ENCODE data around the gene CRYBG1.

Gene CRYBG1

DNA sequence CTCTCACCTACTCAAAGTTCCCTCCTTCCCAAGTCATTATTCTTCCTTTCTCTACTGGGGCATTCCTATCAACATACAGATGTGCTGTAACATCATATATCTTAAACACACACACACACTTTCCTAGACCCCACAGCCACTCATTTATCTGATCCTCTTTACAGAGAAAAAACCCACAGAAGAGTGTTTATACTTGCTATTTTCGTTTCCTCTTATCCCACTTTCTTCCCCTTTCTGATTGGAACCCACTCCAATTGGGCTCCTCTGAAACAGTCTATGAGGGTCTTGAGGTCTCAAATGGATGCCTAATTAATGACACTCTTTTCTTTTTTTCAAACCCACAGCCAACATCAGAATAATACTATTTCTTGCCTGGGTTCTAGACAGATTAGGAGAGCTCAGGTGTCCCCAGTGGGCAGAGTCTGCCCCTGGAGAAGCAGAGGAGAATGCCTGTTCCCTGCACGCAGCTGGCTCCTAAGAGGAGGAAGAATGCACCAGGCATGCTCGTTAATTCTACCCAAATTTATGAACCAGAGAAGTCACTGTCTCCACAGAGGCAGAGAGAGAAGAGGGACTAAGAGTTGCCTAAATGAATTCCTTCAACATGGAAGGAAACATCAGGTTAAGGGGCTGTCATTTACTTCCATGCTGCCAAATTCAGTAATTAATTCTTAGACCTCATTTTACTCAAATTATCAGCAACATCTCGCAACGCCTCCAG, 65.9 kb downstream of the CRYBG1 start:
- DNase-seq (ENCODE audit: low spot score): no peak

DNA sequence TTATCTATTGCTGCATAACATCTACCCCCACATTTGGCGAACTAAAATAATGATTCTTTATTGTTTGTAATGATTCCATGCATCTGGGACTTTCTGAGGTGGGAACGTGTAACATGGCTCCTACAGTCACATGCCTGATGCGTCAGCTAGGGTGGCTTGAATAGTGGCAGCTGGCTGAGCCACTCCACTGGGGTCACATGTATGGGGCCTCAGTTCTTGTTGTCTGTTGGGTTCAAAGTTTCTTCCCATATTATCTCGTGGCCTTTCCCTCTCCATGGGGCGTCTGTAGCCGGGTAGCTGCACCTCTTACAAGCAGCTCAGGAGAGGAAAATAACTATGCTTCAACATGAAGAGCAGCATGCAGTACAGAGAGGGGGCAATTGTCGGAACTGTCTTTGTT, 69.9 kb downstream of the CRYBG1 start:
- no peak for DNase-seq (ENCODE audit: low spot score)

DNA sequence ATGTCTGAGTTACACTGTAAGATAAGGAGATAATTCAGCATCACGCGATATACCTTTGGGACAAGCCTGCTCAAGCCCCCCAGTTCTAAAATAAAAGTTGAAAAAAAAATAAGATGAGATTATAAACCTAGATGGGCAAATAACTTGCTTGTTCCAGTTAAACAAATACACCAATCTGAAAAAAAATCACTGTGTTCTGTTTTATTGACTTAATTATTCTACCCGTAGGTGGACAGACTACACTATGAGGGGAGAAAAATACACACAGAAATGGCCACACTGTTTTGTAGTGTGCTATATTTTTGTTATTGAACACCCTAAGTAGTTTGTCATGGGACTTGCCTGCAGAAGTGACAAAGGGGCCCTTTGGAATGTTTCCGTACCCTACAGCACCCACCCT, 70.9 kb downstream of the CRYBG1 start:
- DNase-seq (ENCODE audit: low spot score): no peak

DNA sequence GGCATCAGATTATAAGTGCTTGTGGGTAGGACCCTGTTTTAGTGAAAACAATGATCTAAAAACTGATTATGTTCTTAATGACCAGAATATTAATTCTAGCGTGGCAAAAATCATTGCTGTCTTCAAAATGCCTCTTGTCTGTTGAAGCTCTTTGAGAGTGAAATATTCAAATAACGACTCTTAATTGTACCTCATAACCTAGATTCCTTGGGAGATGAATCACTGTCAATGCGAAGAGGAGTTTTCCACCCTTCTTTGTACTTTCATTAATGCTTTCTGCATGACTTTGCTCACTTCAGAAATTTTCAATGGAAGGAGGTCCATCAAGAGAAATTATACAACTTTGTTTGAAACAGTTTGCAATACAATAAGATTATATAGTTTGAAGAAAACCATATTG, 71.5 kb downstream of the CRYBG1 start:
- no peak for DNase-seq (ENCODE audit: low spot score)

DNA sequence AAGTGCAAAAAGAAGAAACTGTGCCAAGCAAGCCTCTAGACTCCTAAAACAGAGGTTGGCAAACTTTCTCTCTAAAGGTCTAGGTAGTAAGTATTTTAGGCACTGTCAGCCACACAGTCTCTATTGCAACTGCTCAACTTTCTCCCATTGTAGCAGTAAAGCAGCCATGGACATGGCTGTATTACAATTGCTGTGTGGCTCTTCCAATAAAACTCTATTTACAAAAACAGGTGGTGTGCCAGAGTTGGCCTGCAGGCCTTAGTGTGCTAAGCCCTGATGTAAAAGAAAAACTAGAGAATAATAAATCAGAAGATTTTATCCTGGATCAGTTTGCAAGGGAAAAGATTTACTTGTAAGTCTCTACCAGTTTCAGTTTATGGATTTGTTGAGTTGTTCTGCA, 74.0 kb downstream of the CRYBG1 start:
- no peak for DNase-seq (ENCODE audit: low spot score)

DNA sequence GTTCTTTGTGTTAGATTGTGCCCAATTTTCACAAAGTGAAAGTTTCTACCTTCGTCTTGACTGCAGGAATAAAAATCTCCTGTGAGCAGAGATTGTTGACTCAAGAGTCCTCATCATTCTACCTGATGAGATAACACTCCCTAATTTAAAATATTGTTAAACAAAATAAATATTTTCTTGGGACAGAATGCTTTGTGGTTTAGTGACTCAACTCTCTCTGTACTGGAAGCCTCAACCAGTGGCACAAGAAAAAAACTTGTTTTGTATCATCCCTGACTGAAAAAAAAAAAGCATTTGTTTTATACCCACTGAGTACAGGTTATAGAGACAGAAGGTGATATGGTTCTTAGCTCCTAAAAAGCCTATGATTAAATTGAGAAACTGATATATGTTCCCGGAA, 78.9 kb downstream of the CRYBG1 start:
- DNase-seq (ENCODE audit: low spot score): no peak

DNA sequence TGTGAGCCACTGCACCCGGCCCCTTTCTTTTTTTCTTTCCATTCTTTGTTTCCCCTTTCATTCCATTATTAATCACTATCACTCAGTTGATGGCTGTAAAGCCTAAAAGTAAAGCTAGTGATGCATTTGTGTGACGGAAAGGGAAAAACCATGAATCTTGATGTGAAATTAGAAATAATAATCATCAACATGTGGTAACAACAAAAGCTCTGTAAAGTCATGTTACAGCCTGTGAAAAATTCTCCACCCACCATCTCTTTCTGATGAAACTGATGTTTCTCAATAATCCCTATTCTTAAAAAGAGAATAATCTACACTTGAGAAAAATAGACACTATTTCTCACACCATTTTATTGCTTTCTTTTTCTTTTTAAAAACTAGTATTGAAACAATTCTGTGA, 80.0 kb downstream of the CRYBG1 start:
- no peak for DNase-seq (ENCODE audit: low spot score)

DNA sequence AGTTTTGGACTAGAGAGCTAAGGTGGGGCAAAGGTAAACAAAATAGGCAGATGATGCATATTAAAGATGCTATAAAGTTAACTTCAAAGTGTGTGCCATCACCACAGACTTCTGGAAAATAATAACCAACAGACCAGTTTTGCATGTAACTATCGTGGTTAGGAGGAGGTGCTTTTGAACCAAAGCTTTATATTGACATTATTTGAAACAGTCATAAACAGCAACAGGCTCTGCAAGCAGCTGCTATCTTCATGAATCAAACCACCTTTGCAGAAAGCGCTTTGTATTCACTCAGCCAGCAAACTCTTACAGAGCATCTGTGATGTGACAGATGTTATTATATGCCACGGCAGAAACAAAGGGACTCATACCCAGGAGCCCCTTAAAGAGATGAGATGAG, 81.9 kb downstream of the CRYBG1 start:
- no peak for DNase-seq (ENCODE audit: low spot score)

DNA sequence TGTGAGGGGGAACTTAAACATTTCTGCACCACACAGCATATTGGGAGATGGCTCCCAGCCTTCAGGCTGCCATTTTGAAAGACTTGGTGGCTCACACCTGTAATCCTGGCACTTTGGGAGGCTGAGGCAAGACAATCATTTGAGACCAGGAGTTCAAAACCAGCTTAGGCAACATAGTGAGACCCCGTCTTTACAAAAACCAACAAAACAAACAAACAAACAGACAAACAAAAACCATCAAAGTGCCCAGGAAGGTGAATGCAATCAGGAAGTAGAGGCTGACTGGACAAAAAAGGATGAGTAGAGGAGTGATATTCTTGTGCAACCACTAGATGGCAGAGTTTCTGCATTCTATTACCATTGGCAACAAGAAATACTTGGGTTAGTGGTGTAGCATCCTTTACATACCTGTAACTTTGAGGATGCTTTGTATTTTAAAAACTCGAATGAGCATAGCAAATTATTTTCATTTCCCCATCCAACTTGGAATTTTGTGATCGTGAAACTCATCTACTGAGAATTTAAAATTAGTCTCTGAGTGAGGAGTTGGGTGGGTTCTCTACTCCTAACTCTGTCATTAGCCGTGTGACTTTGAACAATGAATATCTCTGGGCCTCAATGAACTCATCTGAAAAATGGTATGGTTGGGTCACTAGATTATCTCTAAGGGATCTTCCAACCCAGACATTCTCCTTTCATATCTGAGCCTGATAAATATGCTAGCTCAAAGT, 84.4 kb downstream of the CRYBG1 start:
- DNase-seq (ENCODE audit: low spot score): peak; percentile 81

DNA sequence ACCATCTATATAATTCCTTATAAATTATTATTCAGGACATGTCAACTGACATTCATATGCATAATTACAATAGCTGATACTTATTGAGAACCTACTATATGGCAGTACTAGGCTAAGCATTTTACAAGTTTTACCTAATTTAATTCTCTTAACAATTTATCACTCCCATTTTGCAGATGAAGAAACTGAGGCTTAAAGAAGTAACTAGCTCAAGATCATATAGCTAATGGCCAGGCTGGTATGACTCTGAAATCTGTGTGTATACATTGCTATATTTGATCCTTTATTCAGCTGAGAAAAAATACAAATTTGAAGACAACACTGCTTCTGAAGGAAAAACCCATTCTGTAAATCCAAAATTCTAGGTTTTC, 85.0 kb downstream of the CRYBG1 start:
- no peak for DNase-seq (ENCODE audit: low spot score)

DNA sequence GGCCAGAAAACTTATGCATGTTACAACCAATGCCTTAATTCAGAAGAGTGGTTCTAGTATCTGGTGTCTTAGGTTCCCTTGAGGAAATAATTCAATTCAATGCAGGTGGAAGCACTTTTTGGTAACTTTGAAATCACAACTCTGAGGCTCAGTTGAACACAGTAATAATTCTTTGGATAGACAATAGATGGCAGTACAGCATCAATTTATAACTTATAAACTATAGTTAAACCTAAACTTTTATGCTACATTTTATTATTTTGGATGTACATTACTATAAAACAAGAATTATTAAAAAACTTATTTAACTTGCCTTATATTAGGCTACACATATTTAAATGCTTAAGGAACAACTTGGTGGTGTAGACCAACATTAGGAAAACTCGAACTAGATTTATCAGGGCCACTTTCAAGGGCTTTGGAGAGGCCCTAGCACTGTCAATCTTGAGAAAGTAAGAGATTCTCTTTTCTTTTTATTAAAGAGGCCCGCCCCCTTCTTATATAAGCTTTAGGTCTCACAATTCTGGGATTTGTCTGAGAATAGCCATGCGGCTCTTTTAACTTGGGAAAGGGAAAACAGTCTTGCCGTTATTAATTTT, 85.9 kb downstream of the CRYBG1 start:
- no peak for DNase-seq (ENCODE audit: low spot score)

DNA sequence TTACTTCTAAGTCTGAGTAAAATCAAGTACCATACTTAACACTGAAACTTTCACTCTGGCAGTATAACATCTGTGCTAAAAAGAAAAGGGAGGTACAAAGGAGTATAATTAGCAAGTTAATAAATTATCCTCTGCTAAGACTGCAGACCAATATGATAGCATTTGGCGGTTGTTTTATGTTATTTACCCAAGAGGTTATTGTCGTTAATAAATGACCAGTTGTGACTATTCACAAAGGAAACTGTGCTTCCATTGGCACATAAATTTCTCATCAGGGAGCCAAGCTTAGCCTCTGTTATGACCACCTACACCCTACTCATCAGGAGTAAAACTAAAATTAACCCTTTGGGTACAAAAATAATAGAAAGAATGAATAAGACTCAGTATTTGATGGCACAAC, 86.5 kb downstream of the CRYBG1 start:
- DNase-seq (ENCODE audit: low spot score): no peak

DNA sequence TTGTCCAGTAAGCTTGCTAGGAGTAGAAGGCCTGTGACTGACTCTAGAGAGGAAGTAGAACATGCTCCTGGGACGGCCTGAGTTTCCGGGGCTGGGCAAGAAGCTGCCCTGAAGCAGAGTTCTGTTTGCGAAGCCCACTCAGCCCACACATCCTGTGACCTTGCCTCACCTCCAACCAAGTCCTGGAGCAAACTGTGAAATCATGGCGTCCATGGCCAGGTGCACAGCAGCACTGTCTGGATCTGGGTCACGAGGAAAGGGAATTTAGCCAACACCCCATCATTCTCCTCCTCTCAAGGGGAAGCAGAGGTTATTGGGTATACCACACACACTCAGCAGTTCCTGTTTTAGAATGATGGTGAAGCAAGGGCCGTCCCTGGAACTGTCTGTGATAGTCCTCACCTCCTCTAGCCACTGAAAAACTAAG, 87.5 kb downstream of the CRYBG1 start:
- peak; percentile 47 for DNase-seq (ENCODE audit: low spot score)

DNA sequence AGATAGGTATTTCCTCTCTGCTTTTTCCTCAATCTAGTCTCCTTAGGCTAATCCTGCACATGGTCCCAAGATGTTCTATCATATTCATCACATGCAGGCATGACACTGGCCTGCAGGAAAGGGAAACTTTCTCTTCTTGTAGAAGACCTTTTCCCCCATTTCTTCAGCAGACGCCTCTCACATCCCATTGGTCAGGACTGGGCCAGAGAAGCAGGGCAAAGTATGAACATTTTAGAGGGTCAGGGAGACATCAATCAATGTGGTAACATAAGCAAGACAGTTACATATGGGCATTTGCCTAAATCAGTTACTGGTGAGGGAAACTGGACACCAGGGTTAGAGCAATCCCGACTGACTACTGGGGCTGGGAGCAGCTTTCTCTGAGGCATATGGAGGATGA, 90.1 kb downstream of the CRYBG1 start:
- no peak for DNase-seq (ENCODE audit: low spot score)

DNA sequence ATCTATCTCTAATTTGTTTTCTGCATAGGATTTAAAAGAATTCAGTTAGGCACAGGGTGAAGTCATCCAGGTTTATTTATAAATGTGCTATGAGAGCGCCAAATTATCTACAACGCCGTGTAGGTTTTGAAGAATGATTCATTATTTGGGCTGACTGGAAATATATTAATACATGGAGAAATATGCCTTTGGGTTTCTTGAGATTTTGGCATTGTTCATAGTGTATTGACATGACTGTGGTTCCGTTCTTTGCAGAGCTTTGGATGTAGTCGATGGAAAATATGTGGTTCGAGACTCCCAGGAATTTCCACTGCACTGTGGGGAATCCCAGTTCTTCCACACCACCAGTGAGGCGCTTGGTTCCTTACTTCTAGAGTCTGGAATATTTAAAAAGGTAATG, 90.9 kb downstream of the CRYBG1 start:
- DNase-seq (ENCODE audit: low spot score): no peak

DNA sequence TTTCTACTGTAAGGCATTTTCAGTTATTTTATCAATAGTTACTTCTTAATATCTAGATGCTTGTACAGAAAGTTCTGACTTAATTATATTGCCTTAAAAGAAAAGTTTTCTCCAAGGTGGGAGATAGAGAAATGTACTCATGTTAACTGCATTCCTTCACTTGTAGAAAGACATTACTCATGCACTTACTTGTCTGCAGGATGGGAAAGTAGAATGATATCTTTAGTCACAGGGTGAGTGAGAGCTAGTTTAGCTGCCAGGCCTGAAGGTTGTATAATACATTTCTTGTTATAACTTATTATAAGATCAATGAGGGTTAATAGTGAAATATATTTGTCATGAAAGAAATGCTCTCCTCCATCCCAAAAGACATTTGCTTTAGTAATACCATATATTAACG, 92.1 kb downstream of the CRYBG1 start:
- no peak for DNase-seq (ENCODE audit: low spot score)

DNA sequence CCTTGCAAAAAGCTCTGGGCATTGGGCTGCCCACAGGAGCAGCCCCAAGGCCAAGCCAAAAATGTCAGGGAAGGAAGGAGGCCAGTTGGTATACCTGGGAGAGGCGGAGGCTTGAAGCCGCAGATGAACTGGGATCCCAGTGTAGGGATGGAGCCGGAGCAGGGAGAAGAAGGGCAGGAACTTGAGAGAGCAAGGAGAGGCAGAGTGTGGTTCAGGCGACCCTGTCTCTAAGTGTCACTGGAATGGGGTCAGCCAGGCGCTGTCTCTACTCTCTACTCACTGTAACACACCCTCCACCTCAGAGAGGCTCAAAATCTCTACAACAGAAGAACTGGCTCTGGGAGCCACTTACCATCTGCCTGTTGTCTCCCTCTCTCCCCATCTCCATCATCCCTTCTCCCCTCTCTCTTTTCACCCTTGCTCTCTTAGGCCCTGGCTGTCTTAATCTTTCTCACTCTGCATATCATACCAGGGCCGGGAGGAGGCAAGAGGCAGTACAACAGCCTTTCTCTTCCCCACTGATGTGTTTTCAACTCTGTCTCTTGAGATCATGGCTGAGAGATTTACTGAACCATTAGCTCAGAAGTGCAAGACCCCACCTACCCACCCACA, 93.3 kb downstream of the CRYBG1 start:
- DNase-seq (ENCODE audit: low spot score): no peak

DNA sequence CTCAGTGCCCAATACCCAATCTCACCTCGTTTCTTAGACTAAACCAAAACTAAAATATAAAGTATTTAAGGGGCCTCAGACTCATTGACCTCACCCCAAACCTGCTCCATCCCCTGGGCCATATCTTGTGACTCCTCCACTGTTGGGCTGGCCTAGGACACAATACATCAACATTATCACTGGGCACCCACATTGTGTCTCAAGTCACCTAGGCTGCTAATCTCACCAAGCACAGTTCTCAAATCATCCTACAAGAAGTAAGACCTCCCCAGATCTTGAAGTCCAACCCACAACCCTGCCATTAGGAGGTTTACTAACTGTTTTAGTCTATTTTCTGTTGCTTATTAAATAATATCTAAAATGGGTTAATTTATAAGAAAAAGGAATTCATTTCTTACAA, 96.2 kb downstream of the CRYBG1 start:
- no peak for DNase-seq (ENCODE audit: low spot score)

DNA sequence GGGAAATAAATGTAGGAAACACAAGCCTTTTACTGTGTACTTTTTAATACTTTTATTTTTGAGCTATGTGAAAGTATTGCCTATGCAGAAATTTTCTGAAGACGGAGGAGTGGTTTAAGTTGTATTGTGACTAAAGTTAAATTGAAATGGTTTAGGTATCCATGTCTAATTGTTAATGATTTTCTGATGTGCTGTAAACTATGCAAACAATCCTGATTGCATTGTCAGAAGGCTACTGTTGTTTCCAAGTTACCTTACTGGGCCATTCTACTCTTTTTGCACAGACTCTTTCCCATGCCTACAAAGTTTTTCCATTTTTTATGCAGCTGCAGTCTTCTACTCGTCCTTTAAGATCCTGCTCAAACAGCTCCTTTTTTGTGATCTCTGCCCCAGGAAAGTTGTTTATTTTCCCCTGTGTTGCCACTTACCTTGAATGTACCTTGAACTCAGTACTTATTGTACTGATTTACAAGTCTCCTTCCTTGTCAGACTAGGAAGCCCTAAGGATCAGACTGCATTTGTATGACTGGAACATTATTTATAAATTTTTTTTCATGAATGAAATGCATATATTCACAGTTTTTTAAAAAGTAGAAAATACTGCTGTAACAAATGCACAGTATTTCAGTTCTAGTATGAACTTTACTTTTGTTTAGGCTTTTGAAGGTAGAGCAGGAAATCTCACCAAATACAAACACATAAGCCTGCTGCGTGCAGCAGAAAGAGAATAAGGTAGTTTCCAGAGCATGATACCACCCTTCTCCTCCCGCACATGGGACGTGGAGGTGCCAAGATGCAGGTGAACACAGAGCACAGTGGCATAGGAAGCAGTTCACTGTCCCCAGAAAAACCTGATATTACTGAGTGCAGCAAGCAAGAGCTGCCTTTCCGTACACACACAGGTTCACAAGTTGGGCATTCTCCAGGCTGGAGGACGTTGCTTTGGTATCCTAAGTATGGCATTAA, 97.8 kb downstream of the CRYBG1 start:
- no peak for DNase-seq (ENCODE audit: low spot score)

DNA sequence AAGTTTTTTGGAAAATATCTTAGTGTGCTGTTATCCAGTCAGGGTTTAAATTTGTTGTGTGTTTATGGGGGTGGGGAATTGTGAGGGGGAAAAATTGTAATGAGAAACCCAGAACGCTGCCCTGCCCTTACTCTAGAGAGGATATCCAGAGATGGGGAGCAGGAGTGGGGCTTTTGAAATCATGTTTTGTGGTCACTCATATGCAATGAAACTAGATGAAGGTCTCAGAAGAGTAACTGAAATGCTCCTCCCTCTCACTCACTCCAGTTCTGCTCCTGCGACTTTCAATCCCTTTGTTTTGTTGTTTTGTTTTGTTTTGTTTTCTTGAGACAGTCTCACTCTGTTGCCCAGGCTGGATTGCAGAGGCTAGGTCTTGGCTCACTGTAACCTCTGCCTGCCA, 100.0 kb downstream of the CRYBG1 start:
- no peak for DNase-seq (ENCODE audit: low spot score)

DNA sequence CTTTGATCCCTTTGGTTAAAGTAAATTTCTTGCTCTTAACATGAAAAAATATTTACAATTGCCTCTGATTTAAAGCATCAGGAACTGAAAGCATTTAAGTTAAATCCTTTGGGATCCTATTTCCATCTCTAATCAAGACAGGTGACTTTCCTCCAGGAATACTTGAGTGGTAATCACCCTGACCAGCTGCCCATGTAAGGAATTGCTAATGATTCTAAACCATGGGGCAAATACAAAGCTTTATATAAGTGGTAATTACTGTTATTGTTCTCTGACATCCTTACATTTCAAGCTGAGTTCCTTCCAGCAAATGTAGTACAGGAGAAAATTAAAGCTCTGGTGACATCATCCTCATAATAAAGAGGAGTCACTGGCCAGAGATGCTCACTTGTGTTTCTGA, 100.6 kb downstream of the CRYBG1 start:
- no peak for DNase-seq (ENCODE audit: low spot score)
